ENCODE measurements around the gene TFRC.

GRCh38 chr3:196115678-196116083 lies 33.8 kb upstream of the TFRC start:
- TF ChIP-seq POLR2A (IDR thresholded peaks at IDR 0.05): no peak
- TF ChIP-seq, protein P1, sequence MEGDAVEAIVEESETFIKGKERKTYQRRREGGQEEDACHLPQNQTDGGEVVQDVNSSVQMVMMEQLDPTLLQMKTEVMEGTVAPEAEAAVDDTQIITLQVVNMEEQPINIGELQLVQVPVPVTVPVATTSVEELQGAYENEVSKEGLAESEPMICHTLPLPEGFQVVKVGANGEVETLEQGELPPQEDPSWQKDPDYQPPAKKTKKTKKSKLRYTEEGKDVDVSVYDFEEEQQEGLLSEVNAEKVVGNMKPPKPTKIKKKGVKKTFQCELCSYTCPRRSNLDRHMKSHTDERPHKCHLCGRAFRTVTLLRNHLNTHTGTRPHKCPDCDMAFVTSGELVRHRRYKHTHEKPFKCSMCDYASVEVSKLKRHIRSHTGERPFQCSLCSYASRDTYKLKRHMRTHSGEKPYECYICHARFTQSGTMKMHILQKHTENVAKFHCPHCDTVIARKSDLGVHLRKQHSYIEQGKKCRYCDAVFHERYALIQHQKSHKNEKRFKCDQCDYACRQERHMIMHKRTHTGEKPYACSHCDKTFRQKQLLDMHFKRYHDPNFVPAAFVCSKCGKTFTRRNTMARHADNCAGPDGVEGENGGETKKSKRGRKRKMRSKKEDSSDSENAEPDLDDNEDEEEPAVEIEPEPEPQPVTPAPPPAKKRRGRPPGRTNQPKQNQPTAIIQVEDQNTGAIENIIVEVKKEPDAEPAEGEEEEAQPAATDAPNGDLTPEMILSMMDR (IDR thresholded peaks at IDR 0.05): no peak
